PFSK-1 (cell line): ENCODE data around the gene SLC39A6.

ENCODE experiments used
- FOXP2 ChIP-seq: optimal IDR thresholded peaks from 2 replicates; pipeline ENCODE3; 2011; ENCODE audit warnings: borderline replicate concordance, control low read depth, inconsistent platforms; ENCODE audit not compliant: insufficient read depth; ENCODE audit errors: extremely low read length, extremely low read depth
- POLR2AphosphoS5 ChIP-seq: IDR thresholded peaks from 2 replicates; pipeline ENCODE4 v1.6.1; 2012; ENCODE audit warnings: low read depth, mild to moderate bottlenecking, control low read depth, low read length, moderate library complexity
- REST ChIP-seq, 2 experiments: IDR thresholded peaks; 2 replicates each; pipeline versions ENCODE4 v1.6.1 to v1.8.0; 2011 to 2012; ENCODE audit warnings: low read depth in 2 of 2, low read length in 2 of 2, control low read depth in 1 of 2, inconsistent platforms in 1 of 2, mild to moderate bottlenecking in 1 of 2, moderate library complexity in 1 of 2; ENCODE audit not compliant: insufficient read depth in 1 of 2
- SIN3A ChIP-seq: IDR thresholded peaks from 2 replicates; pipeline ENCODE4 v1.6.1; 2012; ENCODE audit warnings: mild to moderate bottlenecking, low read length, moderate library complexity, borderline replicate concordance; ENCODE audit not compliant: insufficient read depth
- TAF1 ChIP-seq: IDR thresholded peaks from 2 replicates; pipeline ENCODE4 v1.6.1; 2012; ENCODE audit warnings: low read length, control low read depth, borderline replicate concordance; ENCODE audit not compliant: insufficient read depth

The SLC39A6 gene

GRCh38 chr18:36067055-36067957, 61.8 kb downstream of the SLC39A6 start, which contains the start of gene RPRD1A:
Gene RPRD1A, minus strand, starts transcription at chr18:36067559. Its CDS starts 155 bp downstream, at chr18:36067404.
- TF ChIP-seq FOXP2 = peak; percentile 74
- TF ChIP-seq REST (IDR thresholded peaks at IDR 0.05; ENCODE audit: insufficient read depth in 1 of 2, low read depth in 2 of 2, low read length in 2 of 2) = 0 out of 4 replicates have a peak, but pooled peaks of 1 of the 2 experiments have one; percentile 30
- TF ChIP-seq POLR2AphosphoS5 = peak; percentile 87
- TF ChIP-seq SIN3A = no peak
- TF ChIP-seq TAF1 = no peak

- TF ChIP-seq POLR2AphosphoS5 (no peak), TAF1 (no peak), REST (IDR thresholded peaks at IDR 0.05; ENCODE audit: insufficient read depth in 1 of 2, low read depth in 2 of 2, low read length in 2 of 2) (no peak), SIN3A (no peak), FOXP2 (no peak)
These were observed 62.5 kb downstream of the SLC39A6 start for GRCh38 chr18:36066686-36067054.

GRCh38 chr18:36066001-36066400, 63.1 kb downstream of the SLC39A6 start:
- no peak for TF ChIP-seq POLR2AphosphoS5
- no peak for TF ChIP-seq TAF1
- TF ChIP-seq REST (IDR thresholded peaks at IDR 0.05; ENCODE audit: insufficient read depth in 1 of 2, low read depth in 2 of 2, low read length in 2 of 2) = no peak
- no peak for TF ChIP-seq SIN3A
- TF ChIP-seq FOXP2 = no peak

- TF ChIP-seq TAF1 (no peak), SIN3A (no peak), FOXP2 (no peak)
These were observed 64.9 kb downstream of the SLC39A6 start for GRCh38 chr18:36064027-36064808.

- no peak for TF ChIP-seq SIN3A
- TF ChIP-seq POLR2AphosphoS5 = no peak
- no peak for TF ChIP-seq REST (IDR thresholded peaks at IDR 0.05; ENCODE audit: insufficient read depth in 1 of 2, low read depth in 2 of 2, low read length in 2 of 2)
- TF ChIP-seq TAF1 = no peak
- no peak for TF ChIP-seq FOXP2
These were observed 70.5 kb downstream of the SLC39A6 start for GRCh38 chr18:36058674-36059073.
